ENCODE measurements around the gene AASDHPPT. TPM values are rescaled to one million over a fixed set of nuclear protein-coding genes. Genes with fewer than 3 reads are reported as not detected.

The AASDHPPT gene
- polyA plus RNA-seq, 1 of the 3 experiments (the other 2 are of a cell fraction) = 19.1 TPM

DNA sequence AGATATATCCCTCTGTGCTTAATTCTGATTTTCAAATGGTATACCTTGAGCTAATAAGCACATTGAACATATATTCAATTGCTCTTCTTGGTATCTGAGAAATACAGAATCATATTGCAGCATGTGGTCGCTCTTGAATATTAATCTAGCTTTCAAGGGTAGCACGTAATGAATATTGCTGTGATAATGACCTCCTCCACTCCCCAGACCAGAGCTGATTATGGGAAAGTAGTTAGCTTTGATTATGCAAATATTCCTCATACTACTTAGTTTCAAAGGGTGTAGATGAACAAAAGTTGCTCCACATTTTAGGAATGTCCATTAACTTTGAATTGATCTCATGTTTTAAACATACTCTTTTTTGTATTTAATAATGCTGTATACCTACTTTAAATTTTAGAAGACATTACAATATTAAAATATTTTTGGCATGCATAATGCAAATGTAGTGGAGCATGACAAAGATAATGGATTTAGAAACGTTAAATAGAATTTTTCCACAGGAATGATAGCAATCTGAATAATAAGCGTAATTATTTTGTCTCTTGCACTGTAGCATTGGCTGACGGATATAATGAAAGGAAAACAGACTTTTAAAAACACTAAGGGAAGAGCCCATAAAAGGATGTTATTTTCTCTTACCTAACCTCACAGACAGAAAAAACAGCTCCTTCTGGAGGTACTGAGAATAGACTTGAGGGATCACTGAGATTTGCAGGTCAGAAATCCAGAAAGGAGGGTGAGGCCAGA is 27.6 kb upstream of the AASDHPPT start:
- no peak for DNase-seq
- H3K36me3 ChIP-seq (replicated peaks in 1 of 2; ENCODE audit: control insufficient read depth in 1 of 2, insufficient read depth in 2 of 2, low read length in 1 of 2) = no peaks in the 10 kb centered on the region
- H3K9me3 ChIP-seq = no peaks in the 10 kb centered on the region; the same call in 1 of the 2 replicates
- H3F3A ChIP-seq (replicated peaks; ENCODE audit: insufficient read depth) = no peaks in the 10 kb centered on the region
- ChIA-PET POLR2A (no interaction called here), CTCF (interaction anchor here (2.0 kb wide), 1 partner anchor 9 kb away, joined by 6 read pairs; no protein-coding TSS in a partner anchor)
- no peak overlapping the region for H3K9ac ChIP-seq
- WGBS (ENCODE audit: low lambda C conversion rate) = 65% methylated on average over 5 of the region's 5 CpGs
- H3K79me2 ChIP-seq (ENCODE audit: insufficient read depth) = no peaks in the 10 kb centered on the region
- no peaks in the 10 kb centered on the region for H3K27me3 ChIP-seq (ENCODE audit: insufficient read depth)
- TF ChIP-seq YY1 (IDR thresholded peaks at IDR 0.05; ENCODE audit: low read depth) = no peak
- no peak for TF ChIP-seq NRF1 (IDR thresholded peaks at IDR 0.05; ENCODE audit: low read depth, low read length)
- no peak for TF ChIP-seq MXI1 (IDR thresholded peaks at IDR 0.05; ENCODE audit: low read depth, low read length)
- TF ChIP-seq GABPA (IDR thresholded peaks at IDR 0.05; ENCODE audit: low read depth) = no peak
- TF ChIP-seq JUND (IDR thresholded peaks at IDR 0.05) = no peak
- no peak for TF ChIP-seq FOXJ3 (CRISPR knock-in tag; IDR thresholded peaks at IDR 0.05)
- TF ChIP-seq, protein P1, sequence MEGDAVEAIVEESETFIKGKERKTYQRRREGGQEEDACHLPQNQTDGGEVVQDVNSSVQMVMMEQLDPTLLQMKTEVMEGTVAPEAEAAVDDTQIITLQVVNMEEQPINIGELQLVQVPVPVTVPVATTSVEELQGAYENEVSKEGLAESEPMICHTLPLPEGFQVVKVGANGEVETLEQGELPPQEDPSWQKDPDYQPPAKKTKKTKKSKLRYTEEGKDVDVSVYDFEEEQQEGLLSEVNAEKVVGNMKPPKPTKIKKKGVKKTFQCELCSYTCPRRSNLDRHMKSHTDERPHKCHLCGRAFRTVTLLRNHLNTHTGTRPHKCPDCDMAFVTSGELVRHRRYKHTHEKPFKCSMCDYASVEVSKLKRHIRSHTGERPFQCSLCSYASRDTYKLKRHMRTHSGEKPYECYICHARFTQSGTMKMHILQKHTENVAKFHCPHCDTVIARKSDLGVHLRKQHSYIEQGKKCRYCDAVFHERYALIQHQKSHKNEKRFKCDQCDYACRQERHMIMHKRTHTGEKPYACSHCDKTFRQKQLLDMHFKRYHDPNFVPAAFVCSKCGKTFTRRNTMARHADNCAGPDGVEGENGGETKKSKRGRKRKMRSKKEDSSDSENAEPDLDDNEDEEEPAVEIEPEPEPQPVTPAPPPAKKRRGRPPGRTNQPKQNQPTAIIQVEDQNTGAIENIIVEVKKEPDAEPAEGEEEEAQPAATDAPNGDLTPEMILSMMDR (IDR thresholded peaks at IDR 0.05) = no peak
- TF ChIP-seq ELF1 (IDR thresholded peaks at IDR 0.05) = no peak
- TF ChIP-seq NFIC (IDR thresholded peaks at IDR 0.05; ENCODE audit: borderline replicate concordance) = no peak
- no peak for TF ChIP-seq PBX3 (IDR thresholded peaks at IDR 0.05)
- TF ChIP-seq TAF1 (IDR thresholded peaks at IDR 0.05; ENCODE audit: borderline replicate concordance, low read depth, low read length) = no peak
- TF ChIP-seq IRF3 (IDR thresholded peaks at IDR 0.05; ENCODE audit: low read depth, low read length) = no peak
- no peak for TF ChIP-seq EZH2phosphoT487 (IDR thresholded peaks at IDR 0.05; ENCODE audit: borderline replicate concordance, low read depth)
- no peaks in the 10 kb centered on the region; a peak in 1 of 4 replicates for H3K4me1 ChIP-seq (ENCODE audit: control insufficient read depth in 1 of 2, insufficient read depth in 2 of 2, low read depth in 1 of 2, low read length in 1 of 2)
- H3K27ac ChIP-seq (ENCODE audit: low read depth in 2 of 2, low read length in 1 of 2) = no peak overlapping the region
- no peaks in the 10 kb centered on the region for H4K20me1 ChIP-seq (ENCODE audit: insufficient read depth)
- H3K9me2 ChIP-seq = no peaks in the 10 kb centered on the region
- H3K4me2 ChIP-seq = no peak overlapping the region
- no peak overlapping the region for H3K4me3 ChIP-seq (ENCODE audit: low read depth in 2 of 2, low read length in 1 of 2)
- H2AFZ ChIP-seq (ENCODE audit: low read depth) = no peak overlapping the region

GRCh38 chr11:106051103-106051502 is 26.4 kb upstream of the AASDHPPT start:
- no peaks in the 10 kb centered on the region for H3K27me3 ChIP-seq (ENCODE audit: insufficient read depth)
- DNase-seq = no peak
- H3K9me2 ChIP-seq = no peaks in the 10 kb centered on the region
- no peaks in the 10 kb centered on the region for H3K79me2 ChIP-seq (ENCODE audit: insufficient read depth)
- no peak overlapping the region for H3K27ac ChIP-seq (ENCODE audit: low read depth in 2 of 2, low read length in 1 of 2)
- ChIA-PET POLR2A (no interaction called here), CTCF (no interaction called here)
- H3F3A ChIP-seq (replicated peaks; ENCODE audit: insufficient read depth) = no peaks in the 10 kb centered on the region
- no peaks in the 10 kb centered on the region for H4K20me1 ChIP-seq (ENCODE audit: insufficient read depth)
- no peaks in the 10 kb centered on the region for H3K9me3 ChIP-seq
- TF ChIP-seq MAX (IDR thresholded peaks at IDR 0.05; ENCODE audit: low read depth) (no peak), CHD2 (IDR thresholded peaks at IDR 0.05; ENCODE audit: low read length, partially characterized antibody) (no peak), PBX3 (IDR thresholded peaks at IDR 0.05) (no peak), SIN3A (IDR thresholded peaks at IDR 0.05; ENCODE audit: borderline replicate concordance, low read depth, low read length) (no peak), GATA2 (CRISPR knock-in tag; IDR thresholded peaks at IDR 0.05) (no peak)
- TF ChIP-seq, protein P2, sequence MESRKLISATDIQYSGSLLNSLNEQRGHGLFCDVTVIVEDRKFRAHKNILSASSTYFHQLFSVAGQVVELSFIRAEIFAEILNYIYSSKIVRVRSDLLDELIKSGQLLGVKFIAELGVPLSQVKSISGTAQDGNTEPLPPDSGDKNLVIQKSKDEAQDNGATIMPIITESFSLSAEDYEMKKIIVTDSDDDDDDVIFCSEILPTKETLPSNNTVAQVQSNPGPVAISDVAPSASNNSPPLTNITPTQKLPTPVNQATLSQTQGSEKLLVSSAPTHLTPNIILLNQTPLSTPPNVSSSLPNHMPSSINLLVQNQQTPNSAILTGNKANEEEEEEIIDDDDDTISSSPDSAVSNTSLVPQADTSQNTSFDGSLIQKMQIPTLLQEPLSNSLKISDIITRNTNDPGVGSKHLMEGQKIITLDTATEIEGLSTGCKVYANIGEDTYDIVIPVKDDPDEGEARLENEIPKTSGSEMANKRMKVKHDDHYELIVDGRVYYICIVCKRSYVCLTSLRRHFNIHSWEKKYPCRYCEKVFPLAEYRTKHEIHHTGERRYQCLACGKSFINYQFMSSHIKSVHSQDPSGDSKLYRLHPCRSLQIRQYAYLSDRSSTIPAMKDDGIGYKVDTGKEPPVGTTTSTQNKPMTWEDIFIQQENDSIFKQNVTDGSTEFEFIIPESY (IDR thresholded peaks at IDR 0.05; ENCODE audit: borderline replicate concordance, low read depth) = no peak
- no peak overlapping the region for H3K4me3 ChIP-seq (ENCODE audit: low read depth in 2 of 2, low read length in 1 of 2)
- 87% methylated on average over 2 of the region's 2 CpGs for WGBS (ENCODE audit: low lambda C conversion rate)
- no peak overlapping the region for H2AFZ ChIP-seq (ENCODE audit: low read depth)
- H3K4me2 ChIP-seq = no peak overlapping the region
- no peaks in the 10 kb centered on the region for H3K36me3 ChIP-seq (replicated peaks in 1 of 2; ENCODE audit: control insufficient read depth in 1 of 2, insufficient read depth in 2 of 2, low read length in 1 of 2)
- H3K9ac ChIP-seq = no peak overlapping the region
- no peaks in the 10 kb centered on the region; a peak in 1 of 4 replicates for H3K4me1 ChIP-seq (ENCODE audit: control insufficient read depth in 1 of 2, insufficient read depth in 2 of 2, low read depth in 1 of 2, low read length in 1 of 2)
